Fibroblast of lung (primary cell): ENCODE measurements around the gene MUC4. TPM values are rescaled to one million over a fixed set of nuclear protein-coding genes. Genes with fewer than 3 reads are reported as not detected.

ENCODE experiments used
- DNase-seq, 2 donors: peaks; one replicate each; pipeline versions ENCODE4 v3.0.0 to v3.0.0-alpha.2; 2010; ENCODE audit warnings: low read depth in 2 of 2
- H2AFZ ChIP-seq: 2 replicates; pipeline ENCODE4 v1.5.1; 2012; ENCODE audit warnings: low read length, control low read depth, inconsistent platforms
- H3K27ac ChIP-seq: 2 replicates; pipeline ENCODE4 v1.5.1; 2011; ENCODE audit warnings: low read length, control low read depth; ENCODE audit not compliant: insufficient read depth
- H3K27me3 ChIP-seq: 2 replicates; pipeline ENCODE4 v1.5.1; 2011; ENCODE audit warnings: mild to moderate bottlenecking, low read length; ENCODE audit not compliant: control insufficient read depth, insufficient read depth
- H3K36me3 ChIP-seq: 2 replicates; pipeline ENCODE4 v1.5.1; 2011; ENCODE audit warnings: low read length; ENCODE audit not compliant: control insufficient read depth, insufficient read depth
- H3K4me1 ChIP-seq: 2 replicates; pipeline ENCODE4 v1.5.1; 2011; ENCODE audit warnings: low read length; ENCODE audit not compliant: control insufficient read depth, insufficient read depth; ENCODE audit errors: extremely low read depth
- H3K4me2 ChIP-seq: 2 replicates; pipeline ENCODE4 v1.5.1; 2011; ENCODE audit warnings: low read length, control low read depth; ENCODE audit not compliant: insufficient read depth; ENCODE audit errors: extremely low read depth
- H3K4me3 ChIP-seq, 4 experiments: fragments of 200-600 bp in 1 of 4; sonication (generic) in 1 of 4; replicated peaks in 1 of 4; 2 replicates each; pipeline ENCODE4 v1.5.1; 2011 to 2016; ENCODE audit warnings: low read length in 4 of 4, low read depth in 3 of 4, mild to moderate bottlenecking in 3 of 4, control low read depth in 2 of 4, inconsistent platforms in 1 of 4, mixed read lengths in 1 of 4; ENCODE audit not compliant: insufficient read depth in 1 of 4; ENCODE audit errors: control extremely low read depth in 1 of 4
- H3K79me2 ChIP-seq: 2 replicates; pipeline ENCODE4 v1.5.1; 2012; ENCODE audit warnings: mild to moderate bottlenecking, low read length, inconsistent platforms; ENCODE audit not compliant: control insufficient read depth, insufficient read depth
- H3K9ac ChIP-seq: 2 replicates; pipeline ENCODE4 v1.5.1; 2011; ENCODE audit warnings: mild to moderate bottlenecking, low read length, control low read depth; ENCODE audit not compliant: insufficient read depth
- H3K9me3 ChIP-seq: 2 replicates; pipeline ENCODE4 v1.5.1; 2012; ENCODE audit warnings: low read depth, low read length; ENCODE audit not compliant: control insufficient read depth, insufficient read depth
- H4K20me1 ChIP-seq: 2 replicates; pipeline ENCODE4 v1.5.1; 2011; ENCODE audit warnings: low read length; ENCODE audit not compliant: control insufficient read depth, insufficient read depth; ENCODE audit errors: extremely low read depth
- CTCF ChIP-seq, 2 donors: IDR thresholded peaks in 1 of 2; conservative IDR thresholded peaks in 1 of 2; 1 replicate in 1 of 2; 2 replicates in 1 of 2; pipeline ENCODE4 v1.5.1; 2011 to 2012; ENCODE audit warnings: low read length in 2 of 2, control low read depth in 1 of 2, inconsistent platforms in 1 of 2, low read depth in 1 of 2, mild to moderate bottlenecking in 1 of 2
- EZH2 ChIP-seq: IDR thresholded peaks from 2 replicates; pipeline ENCODE4 v1.5.1; 2012; ENCODE audit warnings: low read length, control low read depth, mild to moderate bottlenecking; ENCODE audit errors: missing control alignments
- polyA plus RNA-seq, 2 donors: library from polyadenylated mRNA; depleted of rRNA in 1 of 2; stranded (reverse) in 1 of 2; unstranded in 1 of 2; fragments of >200 nt; gene quantifications; 2 replicates each; pipeline ENCODE4 v1.2.1, GENCODE V29; 2011 to 2012; ENCODE audit warnings: missing spikeins in 1 of 2
- total RNA-seq: library from RNA; depleted of rRNA; stranded (reverse); fragments of >200 nt; gene quantifications from 2 replicates; pipeline ENCODE4 v1.2.1, GENCODE V29; 2014

MUC4 gene
- total and polyA plus RNA-seq, 2 donors (not counting 1 experiment from before 2014, with no cell fraction given), result not detected

- no peak overlapping the region for H3K4me2 ChIP-seq
- no peak for DNase-seq
- TF ChIP-seq CTCF (conservative IDR thresholded peaks at IDR 0.05 in 1 of 2, IDR thresholded peaks at IDR 0.05 in 1 of 2; ENCODE audit: low read depth in 1 of 2, low read length in 2 of 2) (no peak), EZH2 (no peak)
- H3K9ac ChIP-seq, result no peak overlapping the region
- H3K79me2 ChIP-seq, result no peaks in the 10 kb centered on the region
- no peak overlapping the region for H3K4me3 ChIP-seq
- no peaks in the 10 kb centered on the region for H3K9me3 ChIP-seq
- no peaks in the 10 kb centered on the region for H4K20me1 ChIP-seq
- H3K27me3 ChIP-seq, result peaks cover 13% of the 10 kb centered on the region
- H3K36me3 ChIP-seq, result no peaks in the 10 kb centered on the region
- no peak overlapping the region for H2AFZ ChIP-seq
- H3K27ac ChIP-seq, result no peak overlapping the region
- H3K4me1 ChIP-seq, result no peaks in the 10 kb centered on the region
Observed at GRCh38 chr3:195838714-195839113, 27.0 kb upstream of the MUC4 start.

GRCh38 chr3:195836476-195837135, 24.9 kb upstream of the MUC4 start:
- Histone ChIP-seq H3K4me1 (no peaks in the 10 kb centered on the region), H3K36me3 (no peaks in the 10 kb centered on the region), H3K27ac (no peak overlapping the region), H3K79me2 (no peaks in the 10 kb centered on the region), H3K9ac (no peak overlapping the region), H4K20me1 (no peaks in the 10 kb centered on the region), H3K27me3 (peaks cover 13% of the 10 kb centered on the region), H2AFZ (no peak overlapping the region), H3K9me3 (no peaks in the 10 kb centered on the region), H3K4me2 (no peak overlapping the region), H3K4me3 (no peak overlapping the region)
- TF ChIP-seq EZH2, result no peak
- TF ChIP-seq CTCF (conservative IDR thresholded peaks at IDR 0.05 in 1 of 2, IDR thresholded peaks at IDR 0.05 in 1 of 2; ENCODE audit: low read depth in 1 of 2, low read length in 2 of 2), result no peak
- DNase-seq, result no peak

GRCh38 chr3:195835791-195836190, 24.1 kb upstream of the MUC4 start:
- no peak for TF ChIP-seq EZH2
- no peak for TF ChIP-seq CTCF (conservative IDR thresholded peaks at IDR 0.05 in 1 of 2, IDR thresholded peaks at IDR 0.05 in 1 of 2; ENCODE audit: low read depth in 1 of 2, low read length in 2 of 2)
- Histone ChIP-seq H3K79me2 (no peaks in the 10 kb centered on the region), H2AFZ (no peak overlapping the region), H3K27ac (no peak overlapping the region), H3K27me3 (peaks cover 13% of the 10 kb centered on the region), H3K4me2 (no peak overlapping the region), H3K9me3 (no peaks in the 10 kb centered on the region), H3K9ac (no peak overlapping the region), H3K36me3 (no peaks in the 10 kb centered on the region), H3K4me3 (no peak overlapping the region), H4K20me1 (no peaks in the 10 kb centered on the region), H3K4me1 (no peaks in the 10 kb centered on the region)
- no peak for DNase-seq
